Measurements from ENCODE around the gene CCDC175.

CCDC175 gene

DNA sequence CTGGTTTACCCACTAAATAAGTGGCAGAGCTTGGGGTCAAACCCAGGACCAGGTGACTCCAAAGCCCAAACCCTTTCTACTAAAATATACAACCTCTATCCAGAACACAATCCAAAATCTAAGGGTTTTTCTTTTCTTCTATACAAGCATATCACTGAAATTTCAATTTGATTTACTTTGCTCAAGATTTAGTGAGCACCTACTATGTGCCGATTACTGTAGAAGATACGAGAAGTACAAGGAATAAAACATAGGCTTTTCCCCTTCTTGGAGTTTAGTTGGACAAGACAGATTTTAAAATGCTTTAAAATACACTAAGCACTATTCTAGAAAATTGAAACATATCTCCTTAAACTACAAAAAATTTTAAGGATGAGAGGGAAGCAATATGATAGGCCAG, 95.2 kb downstream of the CCDC175 start:
- DNase-seq = no peak

DNA sequence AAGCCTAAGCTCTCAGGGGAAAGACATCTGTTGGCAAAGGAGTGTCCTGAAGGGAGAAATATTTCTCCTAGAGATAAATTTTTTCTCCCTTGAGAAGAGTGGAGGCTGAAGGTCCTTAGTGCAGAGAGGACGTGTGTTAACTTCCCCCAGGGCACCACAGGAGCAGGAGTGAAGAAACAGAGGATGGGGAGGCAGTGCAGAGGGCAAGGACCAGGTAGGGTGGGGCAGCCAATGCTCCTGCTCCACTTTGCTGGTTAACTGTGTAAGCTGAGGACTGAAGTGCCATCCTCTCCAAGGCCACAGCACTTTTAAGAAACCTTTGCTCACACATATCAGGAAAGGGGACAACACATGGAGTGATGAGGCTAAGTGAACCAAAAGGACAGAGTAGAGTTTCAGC, 96.4 kb downstream of the CCDC175 start:
- DNase-seq = no peak

DNA sequence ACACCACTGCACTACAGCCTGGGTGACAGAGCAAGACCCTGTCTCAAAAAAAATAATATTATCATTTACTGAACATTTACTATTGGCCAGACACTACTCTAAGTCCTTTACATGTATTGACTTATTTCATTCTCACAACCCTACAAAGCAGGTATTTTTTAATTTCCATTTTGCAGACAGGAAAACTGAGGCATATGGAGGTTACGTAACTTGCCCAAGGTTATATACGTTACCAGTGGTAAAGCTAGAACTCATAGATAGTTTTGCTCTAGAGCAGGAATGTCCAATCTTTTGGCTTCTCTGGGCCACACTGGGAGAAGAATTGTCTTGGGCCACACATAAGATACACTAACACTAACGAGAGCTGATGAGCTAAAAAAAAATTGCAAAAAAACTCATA, 98.1 kb downstream of the CCDC175 start:
- DNase-seq = no peak

DNA sequence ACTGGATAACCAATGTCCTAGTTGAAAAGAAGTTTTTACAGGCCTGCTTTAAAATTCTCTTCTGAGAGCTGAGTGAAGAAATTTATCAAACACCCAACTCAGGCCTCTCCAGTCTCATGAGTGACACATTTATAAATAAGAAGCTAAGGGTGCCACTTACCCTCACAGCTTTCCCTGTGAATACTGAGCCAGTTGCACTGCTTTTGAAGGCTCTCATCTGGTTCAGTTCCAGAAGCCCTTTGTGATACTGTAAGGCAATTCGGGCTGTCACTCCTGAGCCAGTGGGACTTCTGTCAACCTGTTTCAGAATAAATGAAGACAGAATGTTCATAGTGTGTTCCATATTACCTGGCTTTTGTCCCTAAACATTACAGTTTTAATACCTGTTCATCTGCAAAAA, 100.9 kb downstream of the CCDC175 start:
- no peak for DNase-seq

DNA sequence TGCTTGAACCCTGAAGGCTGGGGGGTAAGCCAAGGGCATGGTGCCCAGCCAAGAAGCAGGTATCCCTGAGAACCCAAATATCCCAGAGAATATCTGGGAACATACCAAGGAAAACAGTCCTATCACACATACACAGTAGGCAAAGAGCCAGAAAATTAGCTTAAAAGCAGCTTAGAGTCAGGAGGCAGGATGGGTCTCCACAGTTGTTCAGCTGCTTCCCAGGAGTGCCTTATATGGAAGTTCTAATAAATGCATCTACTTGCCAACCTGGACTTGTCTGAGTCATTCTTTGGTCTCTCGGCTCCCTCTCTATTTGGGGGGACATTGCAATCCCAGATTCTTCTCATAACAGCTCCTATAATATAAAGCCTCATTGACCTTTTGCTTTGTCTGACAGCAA, 102.4 kb downstream of the CCDC175 start:
- no peak for DNase-seq

DNA sequence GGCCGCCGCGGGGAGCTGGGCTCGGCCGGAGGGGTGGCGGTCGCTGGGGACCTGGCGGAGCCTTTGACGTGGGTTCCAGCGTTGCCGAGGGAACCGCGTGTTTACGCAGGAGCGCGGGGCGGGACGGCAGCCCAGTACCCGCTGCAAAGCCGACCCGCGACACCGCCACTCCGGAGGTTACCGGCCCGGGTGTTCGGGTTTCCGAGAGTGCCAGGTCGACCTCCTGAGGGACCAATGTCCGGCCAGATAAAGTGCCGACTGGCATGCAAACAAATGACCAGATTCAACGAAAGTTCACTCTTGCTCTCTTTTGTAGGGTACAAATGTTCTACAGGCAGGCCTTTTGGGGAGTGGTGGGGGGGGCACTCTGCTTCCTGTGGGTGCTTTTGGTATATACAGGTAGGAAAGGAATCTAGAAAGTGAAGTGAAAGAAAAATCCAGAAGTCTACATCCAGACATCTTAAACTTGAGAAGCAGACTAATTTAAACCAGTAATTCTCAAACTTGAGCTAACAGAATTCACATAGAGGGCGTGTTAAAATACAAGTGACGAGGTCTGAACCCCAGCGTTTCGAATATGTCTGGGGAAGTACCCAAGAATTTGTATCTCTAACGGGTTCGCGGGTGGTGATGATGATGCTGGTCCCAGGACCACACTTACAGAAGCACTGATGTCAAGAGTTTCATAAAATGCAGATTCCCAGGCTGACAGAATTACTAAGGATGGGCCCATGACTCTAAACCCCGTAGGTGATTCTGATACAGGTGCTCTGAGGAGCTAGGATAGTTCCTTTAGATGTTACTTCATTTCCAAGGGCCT, 111.1 kb downstream of the CCDC175 start, which contains the start of gene GPR135:
GPR135 (minus strand) TSS at position 65 of the 820 bp plus-strand sequence. CDS start 154 bp downstream, outside the sequence.
- DNase-seq = no peak

DNA sequence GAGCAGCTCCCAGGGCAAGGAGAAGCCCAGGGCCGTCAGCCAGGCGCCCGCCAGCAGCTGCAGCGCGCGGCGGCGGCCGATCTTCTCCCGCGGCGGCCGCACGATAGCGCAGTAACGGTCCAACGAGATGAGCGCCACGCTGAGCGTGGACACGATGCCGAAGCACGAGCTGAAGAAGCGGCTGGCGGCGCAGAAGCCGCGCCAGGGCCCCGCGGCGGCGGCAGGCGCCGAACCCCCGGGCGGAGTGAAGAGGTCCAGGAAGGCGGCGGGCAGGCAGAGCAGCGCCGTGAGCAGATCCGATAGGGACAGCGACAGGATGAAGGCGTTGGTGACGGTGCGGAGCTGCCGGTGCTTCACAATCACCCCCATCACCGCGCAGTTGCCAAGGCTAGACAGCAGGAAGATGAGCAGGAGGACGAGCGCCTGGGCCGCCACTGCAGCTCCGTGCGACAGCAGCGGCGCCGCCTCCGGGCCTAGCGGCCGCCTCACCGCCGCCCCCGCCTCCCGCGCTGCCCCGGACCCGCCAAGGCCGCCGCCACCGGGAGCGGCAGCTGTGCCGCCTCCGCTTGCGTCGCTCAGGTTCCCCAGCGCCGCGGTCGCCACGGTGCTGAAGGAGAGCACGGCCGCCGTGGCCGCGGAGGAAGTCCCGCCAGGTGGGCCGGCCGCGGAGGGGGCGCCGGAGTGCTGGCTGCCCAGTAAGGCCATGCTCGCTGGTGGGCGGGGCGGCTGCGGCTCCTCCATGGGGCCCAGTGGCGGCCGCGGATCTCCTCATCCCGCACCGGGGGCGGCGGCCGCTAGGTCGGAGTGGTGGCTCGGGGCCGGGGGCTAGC, 111.9 kb downstream of the CCDC175 start:
- peak; percentile 57 for DNase-seq

DNA sequence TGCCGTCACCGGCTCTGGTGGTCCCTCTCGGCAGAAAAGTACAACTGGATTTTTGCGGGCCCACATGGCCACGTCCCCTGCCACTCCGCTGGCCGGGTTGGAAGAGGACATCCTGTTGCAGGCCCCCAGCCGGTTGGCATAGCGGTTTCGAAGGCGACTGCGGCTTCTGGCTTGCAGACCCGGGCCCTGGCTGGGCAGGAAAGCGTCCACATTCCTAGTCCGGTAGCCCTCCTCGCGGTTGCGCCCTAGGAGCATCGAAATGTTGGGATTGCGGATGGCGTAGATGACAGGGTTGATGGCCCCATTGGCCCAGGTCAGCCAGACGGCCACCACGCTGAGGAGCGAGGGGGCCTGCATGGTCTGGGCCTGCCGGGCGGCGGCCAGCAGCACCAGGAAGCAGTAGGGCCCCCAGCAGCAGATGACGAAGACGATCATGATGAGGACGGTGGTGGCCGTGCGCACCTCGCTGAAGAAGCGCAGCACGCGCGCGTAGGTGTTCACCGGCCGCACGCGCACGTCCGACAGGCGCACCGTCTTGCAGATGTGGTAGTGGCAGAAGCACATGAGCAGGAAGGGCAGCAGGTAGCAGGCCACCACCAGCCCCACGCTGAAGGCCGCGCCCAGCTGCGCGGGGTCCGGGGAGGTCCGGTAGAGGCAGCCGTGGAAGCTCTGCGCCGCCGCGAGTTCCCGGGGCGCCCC, 112.7 kb downstream of the CCDC175 start:
- peak; percentile 62 for DNase-seq

DNA sequence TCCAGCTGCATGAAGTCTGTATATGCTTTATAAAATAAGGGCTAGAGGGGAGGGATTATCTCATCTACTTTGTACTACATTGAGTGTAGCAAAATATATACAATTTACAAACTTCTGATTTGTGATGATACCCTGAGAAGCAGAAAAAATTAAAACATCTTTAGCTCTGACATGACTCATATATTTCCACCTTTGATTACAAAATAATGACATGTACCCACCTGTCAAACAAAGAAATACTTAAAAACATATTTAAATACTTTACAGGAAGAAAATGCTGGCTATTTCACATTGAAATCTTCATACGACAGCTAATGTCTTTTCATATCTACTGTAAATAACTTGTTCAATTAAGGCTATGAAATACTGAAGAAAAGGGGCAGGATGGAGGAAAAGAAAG, 114.7 kb downstream of the CCDC175 start:
- no peak for DNase-seq

DNA sequence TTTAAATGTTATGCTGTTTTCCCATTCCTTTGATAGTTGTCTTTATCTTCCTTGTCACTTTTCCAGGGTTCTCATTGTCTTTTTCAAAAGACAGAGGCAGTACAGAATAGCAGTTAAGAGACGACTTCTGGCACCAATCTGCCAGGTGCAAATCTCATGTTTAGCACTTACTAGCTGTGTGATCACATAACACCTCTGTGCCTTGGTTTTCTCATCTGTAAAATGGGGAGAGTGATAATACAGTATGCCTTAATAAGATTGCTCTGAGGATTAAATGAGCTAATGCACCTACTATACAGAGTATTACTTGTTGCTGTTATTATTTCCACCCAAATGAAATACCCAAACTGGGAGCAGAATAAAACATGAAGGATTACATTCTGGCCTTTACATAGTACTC, 116.2 kb downstream of the CCDC175 start:
- no peak for DNase-seq

DNA sequence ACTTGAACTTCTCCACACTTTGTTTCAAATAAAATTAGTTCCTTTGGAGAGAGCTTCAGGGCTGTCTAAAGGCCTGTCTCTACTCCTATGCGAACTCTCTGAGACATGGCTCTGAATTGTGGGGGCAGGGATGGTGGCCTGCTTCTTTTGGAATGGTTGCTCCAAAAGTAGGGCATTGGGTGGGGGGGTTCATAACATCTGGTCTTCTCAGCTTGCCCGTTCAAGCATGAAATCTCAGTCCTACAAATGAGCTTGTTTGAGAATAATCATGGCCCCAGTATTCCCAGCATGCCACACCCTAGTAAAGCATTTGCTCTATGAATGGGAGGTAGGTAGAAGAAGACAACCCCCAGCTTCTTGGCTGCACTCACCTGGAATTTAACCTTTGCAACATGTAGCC, 118.1 kb downstream of the CCDC175 start:
- DNase-seq = no peak

DNA sequence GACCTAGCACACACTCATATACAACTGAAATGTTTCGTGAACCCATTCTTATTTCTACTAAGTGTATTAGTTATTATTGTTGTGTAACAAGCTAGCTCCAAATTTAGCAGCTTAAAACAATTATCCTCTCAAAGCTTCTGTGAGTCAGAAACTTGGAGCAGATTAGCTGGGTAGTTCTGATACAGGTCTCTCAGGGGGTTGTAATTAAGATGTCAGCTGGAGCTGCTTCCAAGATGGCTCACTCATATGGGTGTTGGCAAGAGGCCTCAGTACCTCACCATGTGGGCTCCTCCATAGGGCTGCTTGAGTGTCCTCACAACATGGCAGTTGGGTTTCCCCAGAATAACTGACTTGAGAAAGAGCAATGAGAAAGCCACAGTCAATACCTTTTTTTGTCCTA, 121.2 kb downstream of the CCDC175 start:
- DNase-seq = no peak
